ENCODE results near the gene BACH2.
"Not testable (repeated sequence)": the region's sequence is repeated elsewhere in the genome, so short reads cannot be mapped to it uniquely, and the experiment has no call there.

Gene BACH2

GRCh38 chr6:89934685-89935366, 361.8 kb downstream of the BACH2 start:
- no peak for DNase-seq (ENCODE audit: low read depth)

- no peak for DNase-seq (ENCODE audit: low read depth)
Observed at GRCh38 chr6:89932245-89932802, 364.3 kb downstream of the BACH2 start.

GRCh38 chr6:89930789-89931188, 365.9 kb downstream of the BACH2 start:
- no peak for DNase-seq (ENCODE audit: low read depth)

GRCh38 chr6:89928604-89929003, 368.0 kb downstream of the BACH2 start:
- DNase-seq (ENCODE audit: low read depth) = no peak

- DNase-seq (ENCODE audit: low read depth) = no peak
Observed at GRCh38 chr6:89927791-89928550, 368.7 kb downstream of the BACH2 start.

- no peak for DNase-seq (ENCODE audit: low read depth)
Observed at GRCh38 chr6:89927264-89927663, 369.4 kb downstream of the BACH2 start.

- no peak for DNase-seq (ENCODE audit: low read depth)
Observed at GRCh38 chr6:89925826-89926225, 370.8 kb downstream of the BACH2 start.

GRCh38 chr6:89924231-89924630, 372.4 kb downstream of the BACH2 start:
- DNase-seq (ENCODE audit: low read depth) = no peak

- DNase-seq (ENCODE audit: low read depth) = no peak
Observed at GRCh38 chr6:89921691-89922090, 375.0 kb downstream of the BACH2 start.

GRCh38 chr6:89921197-89921596, 375.4 kb downstream of the BACH2 start:
- DNase-seq (ENCODE audit: low read depth) = no peak

- no peak for DNase-seq (ENCODE audit: low read depth)
Observed at GRCh38 chr6:89917801-89918366, 378.8 kb downstream of the BACH2 start.

GRCh38 chr6:89917216-89917615, 379.4 kb downstream of the BACH2 start:
- DNase-seq (ENCODE audit: low read depth) = no peak

- DNase-seq (ENCODE audit: low read depth) = no peak
Observed at GRCh38 chr6:89916136-89916920, 380.3 kb downstream of the BACH2 start.

- DNase-seq (ENCODE audit: low read depth) = no peak
Observed at GRCh38 chr6:89910902-89911240, 385.8 kb downstream of the BACH2 start.

- not testable (repeated sequence) for DNase-seq (ENCODE audit: low read depth)
Observed at GRCh38 chr6:89910001-89910901, 386.4 kb downstream of the BACH2 start.

- no peak for DNase-seq (ENCODE audit: low read depth)
Observed at GRCh38 chr6:89895276-89895874, 401.3 kb downstream of the BACH2 start.

- DNase-seq (ENCODE audit: low read depth) = no peak
Observed at GRCh38 chr6:89894169-89894568, 402.5 kb downstream of the BACH2 start, which contains the start of gene GJA10. Gene GJA10, plus strand, starts transcription at chr6:89894469. Its CDS starts 0 bp downstream, at chr6:89894469.

GRCh38 chr6:89892577-89892976, 404.1 kb downstream of the BACH2 start:
- DNase-seq (ENCODE audit: low read depth) = not testable (repeated sequence)

GRCh38 chr6:89890845-89891528, 405.7 kb downstream of the BACH2 start:
- not testable (repeated sequence) for DNase-seq (ENCODE audit: low read depth)

- DNase-seq (ENCODE audit: low read depth) = no peak
Observed at GRCh38 chr6:89888871-89889270, 407.8 kb downstream of the BACH2 start.
